NCI-H1436 treated with DMSO at 0.1 percent for 48 hours (cell line): Measurements from ENCODE around the gene GNA15.
"Not testable (repeated sequence)": the region's sequence is repeated elsewhere in the genome, so short reads cannot be mapped to it uniquely, and the experiment has no call there.

Experiments
- DNase-seq: peaks from one replicate; lab custom pipeline; 2025; lab: John Stamatoyannopoulos, UW

The GNA15 gene

GRCh38 chr19:3135961-3136683 is at the start of gene GNA15:
GNA15 (plus strand) TSS chr19:3136033; CDS start chr19:3136451, 418 bp downstream.
- no peak for DNase-seq

- no peak for DNase-seq
Observed at GRCh38 chr19:3087769-3088168, 48.1 kb upstream of the GNA15 start.

GRCh38 chr19:3089299-3089855 is 46.5 kb upstream of the GNA15 start:
- DNase-seq = not testable (repeated sequence)

GRCh38 chr19:3094601-3095440 is 41.0 kb upstream of the GNA15 start:
- no peak for DNase-seq

- DNase-seq = no peak
Observed at GRCh38 chr19:3095441-3096191, 40.2 kb upstream of the GNA15 start.

- no peak for DNase-seq
Observed at GRCh38 chr19:3096267-3096901, 39.4 kb upstream of the GNA15 start.

GRCh38 chr19:3096902-3097326 is 38.9 kb upstream of the GNA15 start:
- DNase-seq = no peak

- DNase-seq = no peak
Observed at GRCh38 chr19:3097442-3097871, 38.4 kb upstream of the GNA15 start.

- DNase-seq = no peak
Observed at GRCh38 chr19:3098141-3098514, 37.7 kb upstream of the GNA15 start.

- no peak for DNase-seq
Observed at GRCh38 chr19:3098515-3099346, 37.1 kb upstream of the GNA15 start.

GRCh38 chr19:3099347-3100145 is 36.3 kb upstream of the GNA15 start:
- no peak for DNase-seq

GRCh38 chr19:3100331-3100730 is 35.5 kb upstream of the GNA15 start:
- DNase-seq = no peak

- DNase-seq = no peak
Observed at GRCh38 chr19:3100747-3101730, 34.8 kb upstream of the GNA15 start.

- no peak for DNase-seq
Observed at GRCh38 chr19:3102239-3103140, 33.3 kb upstream of the GNA15 start.

- DNase-seq = no peak
Observed at GRCh38 chr19:3104708-3104983, 31.2 kb upstream of the GNA15 start.

- DNase-seq = no peak
Observed at GRCh38 chr19:3105641-3106508, 30.0 kb upstream of the GNA15 start.
